Stimulated activated CD4-positive, alpha-beta T cell treated with anti-CD3 and anti-CD28 coated beads, Interleukin-1b, Interleukin-23, amount 100 ng/mL, for 4 hours (primary cell): ENCODE data around the gene CLCN7.

Experiments used
- DNase-seq, 2 donors: peaks; one replicate each; pipeline ENCODE4 v3.0.0-alpha.2; 2020; ENCODE audit warnings: low read depth in 2 of 2

The CLCN7 gene

GRCh38 chr16:1503110-1503955 lies 28.5 kb upstream of the CLCN7 start:
- no peak for DNase-seq

DNA sequence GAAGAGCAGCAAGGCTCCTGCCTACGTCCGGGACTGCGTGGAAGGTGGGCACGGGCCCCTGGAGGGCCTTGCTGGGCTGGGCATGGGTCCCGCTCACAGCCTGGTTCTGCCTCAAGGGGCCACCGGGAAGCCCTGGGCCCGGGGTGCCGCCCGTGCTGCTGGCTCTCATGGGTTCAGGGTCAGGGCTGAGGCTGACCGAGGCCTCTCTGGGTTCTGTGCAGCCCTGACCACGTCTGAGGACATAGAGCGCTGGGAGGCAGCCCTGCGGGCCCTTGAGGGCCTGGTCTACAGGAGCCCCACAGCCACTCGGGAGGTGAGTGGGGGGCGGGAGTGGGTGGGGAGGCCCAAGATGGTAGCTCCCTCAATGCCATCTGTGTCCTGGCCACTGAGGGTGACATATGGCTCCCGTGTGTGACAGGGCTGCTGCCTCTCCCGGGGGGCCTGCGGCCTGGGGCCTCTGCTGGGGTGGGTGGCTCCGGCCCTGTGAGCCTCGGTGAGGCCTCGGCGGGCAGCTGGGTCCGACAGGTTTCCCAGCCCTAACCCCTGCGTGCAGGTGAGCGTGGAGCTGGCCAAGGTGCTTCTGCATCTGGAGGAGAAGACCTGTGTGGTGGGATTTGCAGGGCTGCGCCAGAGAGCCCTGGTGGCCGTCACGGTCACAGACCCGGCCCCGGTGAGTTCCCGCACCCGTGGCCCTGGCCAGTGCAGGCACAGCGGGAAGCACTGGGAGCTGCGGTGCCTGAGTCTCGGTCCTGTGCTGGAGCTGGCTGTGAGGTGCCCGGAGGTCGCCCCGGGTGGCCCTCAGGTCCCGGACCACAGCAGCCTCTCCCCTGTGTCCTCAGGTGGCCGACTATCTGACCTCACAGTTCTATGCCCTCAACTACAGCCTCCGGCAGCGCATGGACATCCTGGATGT lies 27.5 kb upstream of the CLCN7 start:
- no peak for DNase-seq

DNA sequence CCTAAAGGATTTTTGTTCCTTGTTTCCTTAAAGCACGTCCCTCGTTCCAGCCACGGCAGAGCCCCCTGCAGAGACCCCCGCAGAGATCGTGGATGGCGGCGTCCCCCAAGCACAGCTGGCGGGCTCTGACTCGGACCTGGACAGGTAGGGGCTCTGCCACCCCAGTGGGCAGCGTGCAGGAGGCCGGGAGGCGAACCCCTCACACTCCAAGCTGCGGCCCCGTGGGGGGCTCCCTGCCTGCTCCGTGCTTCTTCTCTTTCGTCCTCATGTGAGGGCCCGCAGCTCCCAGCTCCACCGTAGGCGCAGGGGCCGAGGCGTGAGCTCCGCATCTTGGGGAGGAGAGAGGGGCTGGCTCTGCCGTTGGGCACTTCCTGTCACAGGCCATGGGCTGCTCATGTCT lies 26.8 kb upstream of the CLCN7 start:
- DNase-seq, result no peak

GRCh38 chr16:1500465-1501150 lies 25.8 kb upstream of the CLCN7 start:
- no peak for DNase-seq

- DNase-seq, result no peak
These were observed 25.1 kb upstream of the CLCN7 start for GRCh38 chr16:1499756-1500464.

GRCh38 chr16:1498899-1499676 lies 24.3 kb upstream of the CLCN7 start:
- DNase-seq, result no peak

DNA sequence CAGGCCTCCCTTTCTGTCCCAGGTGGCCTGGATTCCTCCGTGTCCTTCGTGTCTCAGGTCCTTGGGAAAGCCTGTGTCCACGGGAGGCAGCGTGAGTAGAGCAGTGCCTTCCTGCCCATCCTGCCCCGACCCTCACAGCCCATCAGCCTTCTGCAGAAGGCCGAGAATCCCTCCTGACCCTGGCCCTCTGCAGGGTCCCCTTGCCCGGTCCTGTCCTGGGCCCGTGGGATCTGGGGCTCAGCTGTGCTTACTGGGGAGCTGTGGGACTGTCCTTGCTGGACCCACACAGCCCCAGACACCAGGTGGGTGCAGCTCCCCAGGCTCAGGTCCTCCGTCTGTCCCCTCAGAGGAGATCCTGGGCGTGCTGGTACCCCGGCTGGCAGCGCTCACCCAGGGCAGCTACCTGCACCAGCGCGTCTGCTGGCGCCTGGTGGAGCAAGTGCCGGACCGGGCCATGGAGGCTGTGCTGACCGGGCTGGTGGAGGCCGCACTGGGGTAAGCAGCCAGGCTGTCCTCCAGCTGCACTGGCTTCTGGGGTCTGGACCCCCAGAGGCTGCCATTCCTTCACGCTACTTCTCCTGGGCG lies 22.3 kb upstream of the CLCN7 start:
- no peak for DNase-seq

DNA sequence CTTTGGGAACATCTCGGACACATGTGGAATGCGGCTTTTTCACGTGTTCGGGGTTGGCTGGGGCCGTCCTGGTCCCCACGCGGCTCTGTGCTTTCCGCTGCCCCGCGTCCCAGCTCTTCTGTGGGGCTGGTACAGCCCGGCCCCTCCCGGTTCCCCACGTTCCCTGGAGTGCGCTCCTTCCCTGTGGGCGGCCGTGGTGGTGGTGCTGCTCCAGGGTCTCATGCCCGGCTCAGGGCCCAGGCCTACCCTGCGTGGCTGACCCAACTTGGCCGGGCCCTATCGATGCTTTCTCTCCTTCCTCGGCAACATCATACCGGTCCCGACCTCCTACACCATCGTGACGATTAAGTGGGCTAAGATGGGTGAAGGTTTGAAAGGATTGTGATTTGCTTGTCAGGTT lies 21.6 kb upstream of the CLCN7 start:
- DNase-seq, result no peak

DNA sequence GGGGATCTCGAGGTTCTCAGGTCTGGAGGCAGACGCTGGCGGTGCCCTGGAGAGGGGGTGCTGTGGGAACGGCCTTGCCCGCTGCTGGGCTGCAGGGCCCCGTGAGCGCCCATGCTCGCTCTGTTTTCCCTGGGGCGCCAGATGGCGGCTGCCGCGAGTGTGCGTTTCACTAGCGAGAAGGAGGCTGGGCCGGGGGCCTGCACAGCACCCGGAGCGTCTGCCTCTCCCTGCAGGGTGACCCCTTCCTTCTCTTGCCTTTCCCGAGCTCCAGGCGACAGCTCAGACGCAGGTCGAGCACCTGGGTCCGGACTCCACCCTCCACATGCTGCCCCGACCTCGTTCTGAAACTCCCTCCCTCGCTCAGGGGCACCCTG lies 21.0 kb upstream of the CLCN7 start:
- no peak for DNase-seq

DNA sequence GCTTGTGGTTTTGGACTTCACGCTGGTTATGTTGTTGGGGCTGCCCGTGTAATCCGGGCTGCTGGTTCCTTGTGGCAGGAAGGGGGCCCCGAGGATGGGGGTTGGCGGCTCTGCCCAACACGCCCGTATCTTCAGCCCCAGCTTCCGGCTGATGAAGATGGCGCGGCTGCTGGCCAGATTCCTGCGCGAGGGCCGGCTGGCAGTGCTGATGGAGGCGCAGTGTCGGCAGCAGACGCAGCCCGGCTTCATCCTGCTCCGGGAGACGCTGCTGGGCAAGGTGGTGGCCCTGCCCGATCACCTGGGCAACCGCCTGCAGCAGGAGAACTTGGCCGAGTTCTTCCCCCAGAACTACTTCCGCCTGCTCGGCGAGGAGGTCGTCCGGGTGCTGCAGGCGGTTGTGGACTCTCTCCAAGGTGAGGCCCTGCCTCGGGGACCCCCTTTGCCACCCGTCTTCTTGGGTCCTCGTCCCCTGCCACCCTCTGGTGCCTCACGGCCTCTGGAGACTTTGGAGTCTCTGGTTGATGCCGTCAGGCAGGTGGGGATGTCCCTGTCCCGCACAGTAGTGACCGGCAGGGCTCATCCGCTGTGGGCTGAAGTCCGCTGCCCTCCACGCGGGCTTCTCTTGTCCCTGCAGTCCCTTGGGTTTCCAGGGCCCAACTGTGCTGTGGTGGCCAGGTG lies 20.5 kb upstream of the CLCN7 start:
- no peak for DNase-seq

GRCh38 chr16:1494711-1495110 lies 19.9 kb upstream of the CLCN7 start:
- no peak for DNase-seq

- no peak for DNase-seq
These were observed 19.4 kb upstream of the CLCN7 start for GRCh38 chr16:1494129-1494640.

DNA sequence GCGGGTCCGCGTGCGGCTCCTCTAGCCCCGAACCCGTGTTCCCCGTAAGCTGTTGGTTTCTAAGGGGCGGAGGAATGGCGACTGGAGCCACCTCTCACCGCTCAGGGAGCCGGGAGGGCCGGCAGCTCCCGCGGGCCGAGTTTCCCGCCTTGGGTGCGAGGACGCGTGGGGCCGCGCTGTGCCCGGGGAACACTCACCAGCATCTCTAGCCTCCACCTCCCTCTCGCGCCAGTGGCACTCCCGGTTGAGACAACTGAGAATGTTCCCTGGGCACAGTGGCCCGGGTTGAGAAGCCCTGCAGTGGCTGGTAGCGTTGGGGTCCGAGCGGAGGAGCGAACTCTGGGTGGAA lies 18.9 kb upstream of the CLCN7 start:
- DNase-seq, result no peak

DNA sequence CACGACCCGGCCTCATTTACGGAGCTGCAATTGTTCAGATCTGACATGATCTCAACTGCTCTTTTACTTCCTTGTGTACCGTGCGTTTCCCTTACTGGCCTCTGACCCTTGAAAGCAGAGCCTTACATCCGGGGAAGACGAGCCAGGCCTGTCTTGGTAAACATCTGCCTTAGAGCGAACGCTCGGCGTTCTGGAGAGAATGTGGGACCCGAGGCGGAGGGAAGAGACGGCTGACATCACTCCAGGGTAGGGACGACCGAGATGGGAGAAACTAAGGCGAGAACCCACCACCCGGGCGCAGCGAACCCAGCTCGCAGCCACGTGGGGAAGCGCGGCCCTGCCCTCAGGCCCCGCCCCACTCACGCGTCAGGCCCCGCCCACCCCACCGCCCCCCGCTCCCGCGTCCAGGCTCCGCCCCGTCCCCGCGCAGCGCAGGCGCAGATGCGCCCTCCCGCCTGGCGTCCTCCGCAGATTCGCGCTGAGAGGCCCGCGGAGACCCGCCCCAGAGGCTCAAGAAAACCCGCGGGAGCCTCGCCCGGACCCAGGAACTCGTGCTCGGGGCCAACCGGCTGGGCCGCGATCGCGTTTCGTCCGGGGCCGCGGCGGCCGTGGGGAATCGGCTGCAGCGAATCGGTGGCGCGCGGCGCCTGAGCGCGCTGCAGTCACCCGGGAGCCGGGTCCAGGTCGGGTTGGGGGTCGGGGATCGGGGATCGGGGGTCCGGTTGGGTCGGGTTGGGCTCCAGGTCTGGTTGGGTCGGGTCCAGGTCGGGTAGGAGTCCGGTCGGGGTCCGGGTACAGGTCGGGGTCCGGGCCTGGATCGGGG lies 18.3 kb upstream of the CLCN7 start, which contains the start of gene TELO2:
Gene TELO2 (plus strand): TSS at position 438 of the 823 bp plus-strand sequence. CDS start 922 bp downstream, outside the sequence.
- peak; percentile 87 to 90 for DNase-seq

DNA sequence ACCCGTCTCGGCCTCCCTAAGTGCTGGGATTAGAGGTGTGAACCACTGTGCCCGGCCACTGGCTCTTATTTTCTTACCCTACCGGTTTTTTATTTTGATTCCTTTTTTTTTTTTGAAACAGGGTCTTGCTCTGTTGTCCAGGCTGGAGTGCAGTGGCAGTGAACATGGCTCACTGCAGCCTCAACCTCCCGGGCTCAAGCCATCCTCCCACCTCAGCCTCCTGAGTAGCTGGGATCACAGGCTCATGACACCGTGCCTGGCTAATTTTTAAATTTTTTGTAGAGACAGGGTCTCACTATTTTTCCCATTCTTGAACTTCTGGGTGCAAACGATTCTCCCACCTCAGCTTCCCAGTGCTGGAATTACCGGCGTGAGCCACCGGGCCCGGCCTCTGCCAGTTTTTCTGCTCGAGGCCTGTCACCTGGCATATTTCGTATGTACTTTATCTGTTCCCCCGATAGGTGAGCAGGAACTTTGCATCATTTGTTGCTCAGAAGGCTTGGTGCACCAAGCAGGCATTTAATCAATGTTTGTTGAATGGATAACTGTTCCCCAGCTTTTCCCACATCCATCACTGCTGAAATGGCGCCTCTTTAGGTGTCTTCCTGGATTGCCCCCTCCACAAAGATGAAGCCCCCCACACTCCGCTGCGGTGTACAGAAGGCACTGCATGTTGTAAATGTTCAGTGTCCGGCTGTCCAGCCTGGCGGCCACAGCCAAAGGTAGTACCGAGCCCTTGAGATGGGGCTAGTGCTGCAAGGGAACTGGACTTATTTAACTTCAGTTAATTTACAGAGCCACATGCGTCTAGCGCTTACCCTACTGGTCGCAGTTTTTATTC lies 17.5 kb upstream of the CLCN7 start:
- no peak for DNase-seq

DNA sequence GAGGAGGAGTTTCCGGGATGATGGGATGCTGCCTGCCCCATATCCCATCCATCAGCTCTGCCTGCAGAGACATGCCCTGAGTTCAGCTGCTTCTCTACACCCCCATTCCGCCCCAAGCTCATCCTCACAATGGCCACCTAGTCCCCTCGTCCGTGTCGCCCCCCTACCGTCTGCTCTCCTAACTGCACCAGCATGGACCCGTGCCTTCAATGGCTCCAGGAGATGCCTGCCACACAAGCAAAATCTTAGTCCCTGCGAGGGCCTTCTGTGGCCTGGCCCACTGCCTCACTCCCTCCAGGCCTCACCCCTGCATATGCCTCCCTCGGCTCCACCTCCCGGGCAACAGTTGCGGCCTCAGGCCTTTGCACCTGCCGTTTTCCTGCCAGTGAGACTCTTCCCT lies 16.5 kb upstream of the CLCN7 start:
- no peak for DNase-seq

DNA sequence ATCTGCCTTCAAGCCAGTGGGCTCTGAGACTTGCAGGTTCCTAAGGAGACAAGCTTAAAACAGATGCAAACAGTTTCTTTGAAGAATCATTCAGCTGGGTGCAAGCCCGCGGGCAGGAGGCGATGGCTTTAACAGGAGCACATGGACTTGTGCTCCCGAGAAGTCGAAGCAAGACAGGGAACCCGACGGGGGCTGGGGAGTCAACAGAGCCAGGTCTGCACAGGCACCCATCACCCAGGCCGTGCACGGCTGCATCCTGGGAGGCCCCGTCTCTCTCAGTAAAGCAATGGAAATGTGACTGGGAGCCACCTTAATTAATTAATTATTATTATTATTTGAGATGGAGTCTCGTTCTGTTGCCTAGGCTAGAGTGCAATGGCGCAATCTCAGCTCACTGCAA lies 14.2 kb upstream of the CLCN7 start:
- no peak for DNase-seq

GRCh38 chr16:1488619-1489018 lies 13.8 kb upstream of the CLCN7 start, which contains the start of gene PTX4:
Gene PTX4, minus strand, starts transcription at chr16:1488944. Its CDS starts 35 bp downstream, at chr16:1488909.
- DNase-seq, result no peak
